GM12891 (cell line): ENCODE results near the gene NPPA.

ENCODE experiments used
- DNase-seq: peaks from one replicate; pipeline ENCODE4 v3.0.0; 2011; ENCODE audit warnings: low spot score; ENCODE audit not compliant: insufficient read length
- FAIRE-seq: peaks from 2 replicates; lab custom pipeline; 2011; peaks lifted over from hg19 to GRCh38; lab: Jason Lieb, UNC
- PAX5 ChIP-seq: IDR thresholded peaks from 2 replicates; pipeline ENCODE4 v1.6.1; 2011; ENCODE audit warnings: low read length, moderate library complexity, mild to moderate bottlenecking; ENCODE audit not compliant: insufficient read depth, severe bottlenecking
- POLR2A ChIP-seq: IDR thresholded peaks from 2 replicates; pipeline ENCODE4 v1.6.1; 2011; ENCODE audit warnings: low read depth, low read length, control low read depth
- POLR2AphosphoS5 ChIP-seq: IDR thresholded peaks from 2 replicates; pipeline ENCODE4 v1.6.1; 2011; ENCODE audit warnings: low read depth, low read length, control low read depth
- POU2F2 ChIP-seq: IDR thresholded peaks from 2 replicates; pipeline ENCODE4 v1.6.1; 2011; ENCODE audit warnings: low read depth, mild to moderate bottlenecking, control low read depth, low read length, moderate library complexity
- SPI1 ChIP-seq: IDR thresholded peaks from 2 replicates; pipeline ENCODE4 v1.6.1; 2011; ENCODE audit warnings: low read depth, low read length, control low read depth
- TAF1 ChIP-seq: IDR thresholded peaks from 2 replicates; pipeline ENCODE4 v1.6.1; 2011; ENCODE audit warnings: low read depth, low read length, control low read depth

Gene NPPA

DNA sequence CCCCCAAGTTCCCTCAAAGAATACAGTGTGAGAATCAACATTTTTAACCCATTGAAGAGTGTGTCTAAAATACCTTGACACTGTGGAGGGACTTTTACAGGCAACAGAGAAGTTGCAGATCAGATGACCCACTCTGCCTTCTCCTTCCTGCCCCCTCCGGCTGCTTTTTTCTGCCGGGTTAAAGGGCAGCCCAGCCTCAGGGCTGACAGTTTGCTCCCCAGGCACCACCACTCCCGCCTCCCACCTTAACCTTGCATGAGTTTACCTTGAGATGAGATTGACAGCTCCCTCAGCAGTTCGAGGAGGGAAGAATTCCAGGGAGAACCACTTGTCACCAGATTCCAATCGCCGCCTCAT is 45.0 kb downstream of the NPPA start:
- DNase-seq (no peak), FAIRE-seq (no peak)
- TF ChIP-seq SPI1 (no peak), TAF1 (no peak), POLR2A (no peak), PAX5 (no peak), POLR2AphosphoS5 (no peak), POU2F2 (no peak)

DNA sequence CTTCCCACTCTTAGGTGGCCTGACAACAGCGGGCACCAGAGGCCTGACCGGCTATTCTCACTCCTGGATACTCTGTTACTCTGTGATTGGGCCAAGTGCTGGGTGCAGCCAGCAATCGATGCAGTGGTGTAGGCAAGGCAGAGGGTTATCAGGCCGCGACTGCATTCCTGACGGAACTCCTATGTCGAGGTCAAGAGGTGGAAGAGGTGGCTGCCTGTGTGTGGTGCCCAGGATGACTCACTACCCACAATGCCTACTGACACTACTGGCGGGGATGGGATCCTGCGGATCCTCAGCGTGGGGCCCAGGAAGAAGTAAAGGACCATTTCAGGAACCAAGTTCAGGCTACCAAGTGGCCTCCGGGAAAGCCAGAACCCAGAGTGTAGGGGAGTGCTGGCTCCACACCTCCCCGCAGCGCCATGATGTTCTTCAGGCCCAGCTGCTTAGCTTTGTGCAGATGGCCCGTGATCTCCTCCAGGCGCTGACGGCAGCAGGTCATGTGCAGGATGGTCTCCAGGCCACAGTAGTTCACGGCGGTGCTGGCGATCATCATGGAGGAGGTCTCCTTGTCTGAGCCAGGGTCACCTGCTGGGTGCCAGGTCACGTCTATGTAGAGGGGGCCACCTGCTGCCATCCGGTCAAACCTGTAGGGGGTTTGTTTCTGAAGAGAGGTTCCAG is 46.7 kb downstream of the NPPA start:
- no peak for TF ChIP-seq PAX5
- TF ChIP-seq TAF1: no peak
- TF ChIP-seq POU2F2: no peak
- TF ChIP-seq POLR2A: no peak
- TF ChIP-seq POLR2AphosphoS5: no peak
- no peak for TF ChIP-seq SPI1
- FAIRE-seq (no peak), DNase-seq (no peak)

DNA sequence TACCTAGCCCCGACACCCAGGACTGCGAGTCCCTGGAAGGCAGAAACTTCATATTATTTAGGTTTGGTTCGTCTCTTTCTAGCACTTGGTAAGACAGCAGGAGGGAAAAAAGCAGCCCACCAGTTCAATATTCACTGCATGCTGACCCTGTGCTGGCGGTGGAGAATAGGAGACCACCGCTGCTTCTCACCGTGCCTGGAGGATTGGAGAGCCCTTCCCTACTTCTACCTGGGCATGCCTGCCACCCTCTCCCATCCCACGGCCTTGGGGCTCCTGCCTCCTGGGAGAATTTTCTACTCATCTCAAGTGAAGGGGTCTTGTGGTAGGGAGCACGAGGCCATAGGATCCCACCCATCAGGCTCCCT is 47.2 kb downstream of the NPPA start:
- TF ChIP-seq POLR2AphosphoS5 (no peak), POU2F2 (no peak), SPI1 (no peak), PAX5 (no peak), TAF1 (no peak), POLR2A (no peak)
- FAIRE-seq (no peak), DNase-seq (no peak)

DNA sequence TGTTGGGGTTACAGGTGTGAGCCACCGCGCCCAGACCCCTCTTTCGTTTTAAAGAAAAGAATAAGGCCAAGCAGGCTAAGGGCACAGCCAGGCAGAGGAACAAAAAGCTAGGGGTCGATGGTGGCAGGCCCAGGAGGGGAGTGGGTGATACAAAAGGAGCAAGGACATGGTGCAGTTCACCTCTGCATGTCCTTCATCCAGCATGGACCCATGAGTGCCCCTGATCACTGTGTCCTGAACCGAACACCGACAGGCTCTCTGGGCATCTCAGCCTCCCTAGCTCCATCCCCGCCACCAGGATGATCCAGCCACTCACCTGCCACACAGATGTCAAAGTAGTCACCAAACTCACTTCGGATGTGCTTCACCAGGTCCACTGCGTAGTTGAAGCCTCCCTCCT is 47.7 kb downstream of the NPPA start:
- TF ChIP-seq PAX5: no peak
- no peak for TF ChIP-seq SPI1
- DNase-seq (no peak), FAIRE-seq (no peak)

DNA sequence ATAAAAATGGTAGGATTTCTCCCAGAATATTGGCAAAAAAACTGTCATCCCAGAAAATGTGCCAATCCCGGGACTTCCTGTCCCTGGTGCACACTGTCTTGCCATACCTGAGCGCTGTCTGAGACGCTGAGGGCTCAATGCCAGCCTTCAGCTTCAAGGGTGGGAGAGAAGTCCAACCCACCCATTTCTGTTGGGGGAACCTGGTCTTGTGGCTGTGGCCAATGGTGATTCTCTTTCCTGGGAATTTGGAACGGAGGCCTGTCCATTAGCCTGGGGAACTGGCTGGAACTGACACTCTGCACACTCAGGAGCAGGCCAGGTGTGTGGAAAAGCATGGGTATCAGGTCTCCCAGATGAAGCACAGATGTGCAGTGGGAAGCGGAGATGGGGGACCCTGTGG is 48.5 kb downstream of the NPPA start:
- TF ChIP-seq POLR2AphosphoS5 (no peak), POU2F2 (no peak), TAF1 (no peak), POLR2A (no peak), PAX5 (no peak), SPI1 (no peak)
- FAIRE-seq (no peak), DNase-seq (no peak)

DNA sequence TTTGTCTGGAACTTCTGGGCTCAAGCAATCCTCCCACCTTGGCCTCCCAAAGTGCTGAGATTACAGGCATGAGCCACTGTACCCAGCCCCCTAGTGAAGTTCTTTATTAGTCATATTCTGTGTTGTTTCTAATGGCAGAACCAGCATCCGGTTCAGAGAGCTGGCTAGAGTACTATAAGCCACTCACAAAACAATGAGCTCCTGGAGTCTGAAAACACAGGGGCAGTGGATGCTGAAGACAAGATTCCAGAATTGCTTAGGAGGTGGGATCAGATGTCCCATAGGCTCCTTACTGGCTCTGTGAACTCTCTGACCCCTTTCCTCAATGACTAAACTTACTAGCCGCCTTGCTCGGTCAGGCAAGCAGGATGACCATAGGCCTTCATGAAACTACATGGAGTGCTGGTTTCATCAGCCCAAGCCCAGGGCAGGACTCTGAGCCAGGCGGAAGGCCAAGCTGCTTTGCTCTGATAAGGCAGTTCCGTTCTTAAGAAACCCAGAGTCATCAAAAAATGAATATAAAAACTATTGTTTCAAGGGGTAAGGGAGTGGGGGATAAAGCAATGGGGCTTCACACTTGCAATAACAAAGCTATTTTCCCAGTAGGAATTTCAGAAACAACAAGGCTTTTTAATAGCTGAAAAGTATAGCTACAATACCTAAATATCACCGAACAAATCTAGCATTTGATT is 49.9 kb downstream of the NPPA start:
- DNase-seq: no peak
- FAIRE-seq: no peak
- no peak for TF ChIP-seq PAX5
- TF ChIP-seq SPI1: no peak
- no peak for TF ChIP-seq POLR2AphosphoS5
- TF ChIP-seq POLR2A: no peak
- no peak for TF ChIP-seq POU2F2
- TF ChIP-seq TAF1: no peak

DNA sequence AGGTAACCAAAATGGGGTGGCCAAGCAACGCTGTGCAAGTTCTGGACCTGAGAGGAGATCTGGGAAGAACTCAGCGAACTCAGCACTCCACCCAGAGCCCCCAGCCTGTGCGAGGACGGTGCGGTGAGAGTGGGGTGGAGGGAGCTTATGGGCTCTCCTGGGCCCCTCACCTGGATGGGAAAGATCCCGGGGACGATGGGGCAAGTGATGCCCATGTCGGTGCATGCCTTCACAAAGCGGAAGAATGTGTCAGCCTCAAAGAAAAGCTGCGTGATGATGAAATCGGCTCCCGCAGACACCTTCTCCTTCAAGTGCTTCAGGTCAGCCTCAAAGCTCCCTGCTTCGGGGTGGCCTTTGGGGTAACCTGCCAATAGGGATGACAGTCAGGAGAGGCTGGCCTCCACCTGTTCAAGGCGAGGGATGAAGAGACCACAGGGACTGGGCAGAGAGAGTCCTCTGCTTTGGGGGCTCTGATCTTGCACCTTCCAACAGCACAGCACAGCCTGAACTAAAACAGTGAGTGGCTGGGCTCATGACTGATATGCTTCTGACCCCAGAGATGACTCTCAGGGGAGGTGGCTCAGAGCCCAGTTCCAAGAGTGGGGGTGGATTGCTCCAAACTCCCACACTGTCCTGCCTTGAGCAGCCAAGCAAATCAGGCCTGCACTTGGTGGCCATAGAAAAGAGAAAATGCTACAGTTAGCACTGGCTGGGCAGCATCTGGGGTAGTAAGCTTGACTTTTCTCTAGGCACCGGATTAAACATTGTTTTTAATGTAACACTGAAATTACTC is 51.4 kb downstream of the NPPA start:
- TF ChIP-seq POLR2A: no peak
- TF ChIP-seq PAX5: no peak
- no peak for TF ChIP-seq POLR2AphosphoS5
- TF ChIP-seq POU2F2: no peak
- no peak for TF ChIP-seq TAF1
- no peak for TF ChIP-seq SPI1
- FAIRE-seq (no peak), DNase-seq (no peak)
